ENCODE results near the gene PLEKHA8.
A peak's percentile ranks its signal among the peaks of the same experiment; 100 is the strongest.

PLEKHA8 gene

DNA sequence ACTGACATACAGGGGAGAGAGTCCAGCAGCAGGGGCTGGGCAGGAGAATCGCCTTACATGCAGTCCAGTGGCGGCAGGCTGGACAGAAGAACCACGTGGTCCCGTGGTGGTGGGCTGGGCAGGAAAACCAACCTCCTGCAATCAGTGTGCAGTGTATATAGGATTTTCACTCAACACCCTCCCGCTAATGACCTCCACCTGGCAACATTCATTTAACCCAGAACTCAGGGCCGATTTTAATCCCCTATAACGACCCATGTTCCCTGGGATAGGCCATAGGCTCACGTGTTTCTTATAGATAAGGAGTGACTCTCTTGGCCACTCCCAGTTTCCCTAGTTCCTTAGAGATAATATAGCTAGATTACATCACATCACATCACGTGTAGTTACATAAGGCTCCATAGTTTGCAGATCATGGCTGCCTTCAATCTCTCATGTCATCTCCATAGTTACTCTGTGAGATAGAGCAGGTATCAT lies 125.9 kb downstream of the PLEKHA8 start:
- Histone ChIP-seq H3K36me3 (ENCODE audit: control insufficient read depth, insufficient read depth, low read length) (no peaks in the 10 kb centered on the region), H3K27me3 (replicated peaks; ENCODE audit: control insufficient read depth, insufficient read depth, low read length) (no peaks in the 10 kb centered on the region; the same call in 1 of the 2 replicates), H3K4me3 (replicated peaks; ENCODE audit: low read depth, low read length) (no peak overlapping the region)
- no peak for DNase-seq (ENCODE audit: extremely low read depth, insufficient read length)
- TF ChIP-seq CTCF (IDR thresholded peaks at IDR 0.05; ENCODE audit: insufficient read depth, low read length, poor library complexity, severe bottlenecking): no peak

- Histone ChIP-seq H3K4me3 (replicated peaks; ENCODE audit: low read depth, low read length) (no peak overlapping the region), H3K36me3 (ENCODE audit: control insufficient read depth, insufficient read depth, low read length) (no peaks in the 10 kb centered on the region), H3K27me3 (replicated peaks; ENCODE audit: control insufficient read depth, insufficient read depth, low read length) (no peaks in the 10 kb centered on the region; the same call in 1 of the 2 replicates)
- DNase-seq (ENCODE audit: extremely low read depth, insufficient read length): no peak
- TF ChIP-seq CTCF (IDR thresholded peaks at IDR 0.05; ENCODE audit: insufficient read depth, low read length, poor library complexity, severe bottlenecking): no peak
Observed at GRCh38 chr7:30155481-30155880, 127.3 kb downstream of the PLEKHA8 start.

DNA sequence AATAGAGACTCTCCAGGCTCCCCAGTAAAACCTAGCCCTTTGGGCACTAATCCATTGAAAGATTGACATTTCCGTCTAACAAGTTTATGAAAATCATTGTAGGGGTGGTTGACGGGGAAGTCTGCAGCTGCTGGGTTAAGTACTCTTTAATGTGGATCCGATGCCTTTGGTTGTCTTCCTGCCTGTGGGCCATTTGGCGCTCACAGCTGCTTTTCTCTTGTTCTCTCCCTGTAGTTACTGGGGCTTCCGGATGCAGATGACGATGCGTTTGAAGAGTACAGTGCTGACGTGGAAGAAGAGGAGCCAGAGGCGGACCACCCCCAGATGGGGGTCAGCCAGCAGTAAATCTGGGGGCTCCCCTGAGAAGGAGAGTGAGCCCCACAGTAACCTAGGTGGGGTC lies 129.0 kb downstream of the PLEKHA8 start:
- DNase-seq (ENCODE audit: extremely low read depth, insufficient read length): no peak
- TF ChIP-seq CTCF (IDR thresholded peaks at IDR 0.05; ENCODE audit: insufficient read depth, low read length, poor library complexity, severe bottlenecking): no peak
- H3K36me3 ChIP-seq (ENCODE audit: control insufficient read depth, insufficient read depth, low read length): no peaks in the 10 kb centered on the region
- no peak overlapping the region for H3K4me3 ChIP-seq (replicated peaks; ENCODE audit: low read depth, low read length)
- no peaks in the 10 kb centered on the region; the same call in 1 of the 2 replicates for H3K27me3 ChIP-seq (replicated peaks; ENCODE audit: control insufficient read depth, insufficient read depth, low read length)

GRCh38 chr7:30159163-30159562 lies 131.0 kb downstream of the PLEKHA8 start:
- Histone ChIP-seq H3K4me3 (replicated peaks; ENCODE audit: low read depth, low read length) (no peak overlapping the region), H3K27me3 (replicated peaks; ENCODE audit: control insufficient read depth, insufficient read depth, low read length) (no peaks in the 10 kb centered on the region; the same call in 1 of the 2 replicates), H3K36me3 (ENCODE audit: control insufficient read depth, insufficient read depth, low read length) (no peaks in the 10 kb centered on the region)
- DNase-seq (ENCODE audit: extremely low read depth, insufficient read length): no peak
- no peak for TF ChIP-seq CTCF (IDR thresholded peaks at IDR 0.05; ENCODE audit: insufficient read depth, low read length, poor library complexity, severe bottlenecking)

- no peak overlapping the region for H3K4me3 ChIP-seq (replicated peaks; ENCODE audit: low read depth, low read length)
- H3K27me3 ChIP-seq (replicated peaks; ENCODE audit: control insufficient read depth, insufficient read depth, low read length): no peaks in the 10 kb centered on the region; the same call in 1 of the 2 replicates
- DNase-seq (ENCODE audit: extremely low read depth, insufficient read length): peak; percentile 30
- peak; percentile 23 for TF ChIP-seq CTCF (IDR thresholded peaks at IDR 0.05; ENCODE audit: insufficient read depth, low read length, poor library complexity, severe bottlenecking)
- H3K36me3 ChIP-seq (ENCODE audit: control insufficient read depth, insufficient read depth, low read length): no peaks in the 10 kb centered on the region
Observed at GRCh38 chr7:30159698-30160143, 131.5 kb downstream of the PLEKHA8 start.

DNA sequence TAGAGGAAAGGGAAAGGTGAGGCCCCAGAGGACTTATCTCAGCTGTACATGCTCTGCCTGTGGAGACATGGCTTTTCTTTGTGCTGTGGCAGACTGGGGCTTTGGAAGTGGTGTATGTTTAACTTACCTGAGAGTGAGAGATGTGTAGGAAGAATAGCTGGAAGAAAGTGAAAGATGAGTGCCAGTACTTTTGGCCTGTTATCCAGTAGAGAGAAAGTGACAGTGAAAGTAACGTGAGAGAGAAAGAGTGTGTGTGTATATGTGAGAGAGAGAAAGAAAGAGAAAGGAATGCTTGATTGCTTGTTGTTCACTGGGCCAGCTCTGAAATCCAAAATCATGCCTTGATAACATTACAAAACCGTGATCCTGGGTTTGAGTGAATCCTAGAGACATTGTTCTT lies 132.1 kb downstream of the PLEKHA8 start:
- Histone ChIP-seq H3K4me3 (replicated peaks; ENCODE audit: low read depth, low read length) (no peak overlapping the region), H3K36me3 (ENCODE audit: control insufficient read depth, insufficient read depth, low read length) (no peaks in the 10 kb centered on the region), H3K27me3 (replicated peaks; ENCODE audit: control insufficient read depth, insufficient read depth, low read length) (no peaks in the 10 kb centered on the region)
- TF ChIP-seq CTCF (IDR thresholded peaks at IDR 0.05; ENCODE audit: insufficient read depth, low read length, poor library complexity, severe bottlenecking): no peak
- DNase-seq (ENCODE audit: extremely low read depth, insufficient read length): no peak

Data from GM06990 (cell line).